GM11168 (cell line): ENCODE data around the gene RIT1.
"Not testable (repeated sequence)": the region's sequence is repeated elsewhere in the genome, so short reads cannot be mapped to it uniquely, and the experiment has no call there.

Source experiments
- in situ Hi-C: fragments of 300-500 bp; cut with MboI; formaldehyde crosslinking; loops from one replicate; pipeline ENCODE4 v1.12.0; 2022; ENCODE audit warnings: low sequenced_read_pairs; ENCODE audit not compliant: unreplicated experiment

RIT1 gene

GRCh38 chr1:155896476-155896875, 14.7 kb downstream of the RIT1 start:
- in situ Hi-C loops, result not testable (repeated sequence)

- in situ Hi-C loops, result not testable (repeated sequence)
These were observed 15.5 kb downstream of the RIT1 start for GRCh38 chr1:155895617-155896016.

GRCh38 chr1:155893389-155894142, 17.6 kb downstream of the RIT1 start:
- in situ Hi-C loops, result no loop called here

- in situ Hi-C loops, result no loop called here
These were observed 18.4 kb downstream of the RIT1 start for GRCh38 chr1:155892796-155893195.

- in situ Hi-C loops, result no loop called here
These were observed 20.9 kb downstream of the RIT1 start for GRCh38 chr1:155890251-155890650.

GRCh38 chr1:155889566-155889965, 21.6 kb downstream of the RIT1 start:
- in situ Hi-C loops, result no loop called here

- in situ Hi-C loops, result no loop called here
These were observed 22.7 kb downstream of the RIT1 start for GRCh38 chr1:155888481-155888880.

GRCh38 chr1:155884982-155885381, 26.2 kb downstream of the RIT1 start:
- in situ Hi-C loops, result no loop called here

- in situ Hi-C loops, result no loop called here
These were observed 26.9 kb downstream of the RIT1 start for GRCh38 chr1:155884031-155884960.

GRCh38 chr1:155882766-155883165, 28.4 kb downstream of the RIT1 start:
- in situ Hi-C loops, result no loop called here

GRCh38 chr1:155882235-155882634, 28.9 kb downstream of the RIT1 start:
- in situ Hi-C loops, result no loop called here

GRCh38 chr1:155880950-155881349, 30.2 kb downstream of the RIT1 start:
- in situ Hi-C loops, result no loop called here

- in situ Hi-C loops, result no loop called here
These were observed 30.9 kb downstream of the RIT1 start for GRCh38 chr1:155880251-155880650.

- in situ Hi-C loops, result no loop called here
These were observed 33.2 kb downstream of the RIT1 start for GRCh38 chr1:155877945-155878344.

GRCh38 chr1:155873860-155874259, 37.3 kb downstream of the RIT1 start:
- in situ Hi-C loops, result no loop called here

GRCh38 chr1:155872527-155872926, 38.6 kb downstream of the RIT1 start:
- in situ Hi-C loops, result no loop called here

GRCh38 chr1:155871390-155871789, 39.8 kb downstream of the RIT1 start:
- in situ Hi-C loops, result no loop called here

- in situ Hi-C loops, result no loop called here
These were observed 43.4 kb downstream of the RIT1 start for GRCh38 chr1:155867766-155868165.

GRCh38 chr1:155864393-155864792, 46.8 kb downstream of the RIT1 start:
- in situ Hi-C loops, result no loop called here

GRCh38 chr1:155861896-155862295, 49.3 kb downstream of the RIT1 start:
- in situ Hi-C loops, result no loop called here

GRCh38 chr1:155860970-155861510, 50.1 kb downstream of the RIT1 start:
- in situ Hi-C loops, result no loop called here
